Activated naive CD8-positive, alpha-beta T cell treated with anti-CD3 and anti-CD28 coated beads for 36 hours (primary cell): ENCODE measurements around the gene JAKMIP2. TPM values are rescaled to one million over a fixed set of nuclear protein-coding genes. Genes with fewer than 3 reads are reported as not detected.
A peak's percentile ranks its signal among the peaks of the same experiment; 100 is the strongest.
"Not testable (repeated sequence)": the region's sequence is repeated elsewhere in the genome, so short reads cannot be mapped to it uniquely, and the experiment has no call there.

Source experiments
- DNase-seq: peaks from one replicate; pipeline ENCODE4 v3.0.0; 2021
- H3K27ac Mint-ChIP-seq: one replicate; pipeline ENCODE4 v1.8.0; 2022; ENCODE audit warnings: mild to moderate bottlenecking, moderate library complexity, mixed read lengths
- H3K27me3 Mint-ChIP-seq: one replicate; pipeline ENCODE4 v1.8.0; 2022; ENCODE audit warnings: mild to moderate bottlenecking, mixed read lengths
- H3K36me3 Mint-ChIP-seq: one replicate; pipeline ENCODE4 v1.8.0; 2021; ENCODE audit warnings: mild to moderate bottlenecking, mixed read lengths
- H3K4me1 Mint-ChIP-seq: one replicate; pipeline ENCODE4 v1.8.0; 2021; ENCODE audit warnings: mixed read lengths
- H3K4me3 Mint-ChIP-seq: one replicate; pipeline ENCODE4 v1.8.0; 2022; ENCODE audit warnings: mild to moderate bottlenecking, moderate library complexity, mixed read lengths
- H3K9me3 Mint-ChIP-seq: one replicate; pipeline ENCODE4 v1.8.0; 2022; ENCODE audit warnings: mixed read lengths
- total RNA-seq, 2 experiments: library from RNA; stranded (reverse); gene quantifications; one replicate each; pipeline ENCODE4 v1.2.3, GENCODE V29; 2021

JAKMIP2 gene
- total RNA-seq: under 1 TPM; 0.58 to 0.98 TPM

DNA sequence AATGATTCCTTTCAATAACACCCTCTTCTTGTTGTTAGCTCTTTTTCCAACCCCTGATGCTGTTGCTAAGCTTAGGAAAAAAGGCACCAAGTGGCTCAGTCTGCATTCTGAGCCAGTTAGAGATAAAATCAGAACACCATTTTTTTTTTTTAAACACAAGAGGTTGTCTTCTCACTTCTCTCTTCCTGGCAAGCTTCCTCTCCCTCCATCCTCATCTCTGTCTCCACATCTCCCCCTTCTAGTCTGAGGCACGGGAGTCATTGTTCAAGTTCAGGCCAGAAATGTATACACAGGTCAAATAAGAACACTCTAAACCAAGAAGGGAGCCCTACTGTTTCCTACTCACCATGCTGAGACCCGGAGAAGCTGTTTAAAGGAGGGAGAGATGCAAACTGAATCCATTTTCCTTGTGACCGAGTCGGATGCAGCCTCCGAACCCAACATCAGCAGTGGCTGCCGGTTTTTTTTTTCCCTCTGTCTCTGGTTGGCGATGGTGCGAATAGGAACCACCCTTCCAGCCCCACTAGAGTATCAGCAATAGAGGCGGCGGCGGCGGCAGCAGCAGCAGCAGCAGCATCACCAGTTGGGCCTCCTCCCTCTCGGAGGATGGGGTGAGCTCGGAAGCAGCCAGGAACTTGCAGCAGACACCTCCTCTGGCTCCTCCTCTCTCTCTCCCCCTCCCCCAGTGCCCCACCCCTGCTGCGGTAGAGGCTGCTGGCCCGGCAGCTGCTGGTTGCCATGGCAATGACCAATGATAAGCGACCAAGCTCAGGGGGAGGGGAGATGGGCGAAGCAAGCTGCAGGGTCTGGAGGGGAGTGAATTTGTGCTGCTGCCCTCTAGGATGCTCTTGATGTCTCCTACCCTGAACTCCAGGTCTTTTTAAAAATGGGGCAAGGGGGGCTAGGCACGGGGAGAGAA is at the start of gene JAKMIP2:
JAKMIP2 (minus strand) TSS at position 619 of the 919 bp plus-strand sequence. CDS start 110,922 bp downstream, outside the sequence.
- Mint-ChIP-seq H3K36me3 (no peaks in the 10 kb centered on the region), H3K9me3 (no peaks in the 10 kb centered on the region), H3K27ac (peak within 1 kb of the TSS; percentile 12)

DNA sequence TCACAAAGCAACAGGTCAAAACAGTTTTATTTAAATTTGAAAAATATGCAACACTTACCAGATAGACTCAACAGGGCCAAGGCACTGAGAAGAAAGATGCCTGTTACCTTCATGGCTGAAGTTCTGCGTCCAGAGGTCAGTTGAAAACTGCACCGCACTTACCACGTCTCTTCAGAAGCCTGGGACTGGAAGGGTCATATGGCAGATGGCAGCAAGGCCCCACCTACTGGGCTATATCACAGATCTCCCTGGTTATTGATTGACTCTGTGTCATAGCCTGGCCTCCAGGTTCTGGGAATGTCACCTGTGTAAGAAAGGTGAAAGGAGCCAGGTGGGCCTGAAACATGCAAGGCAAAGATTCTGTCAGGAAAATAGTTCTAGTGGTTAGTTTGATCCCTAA is 48.9 kb upstream of the JAKMIP2 start, which contains the start of gene SPINK1:
SPINK1 (minus strand) TSS at position 207 of the 400 bp plus-strand sequence; CDS start at position 113, 94 bp downstream.
- no peaks in the 10 kb centered on the region for H3K36me3 Mint-ChIP-seq
- H3K9me3 Mint-ChIP-seq: no peaks in the 10 kb centered on the region
- H3K27me3 Mint-ChIP-seq: no peaks in the 10 kb centered on the region
- DNase-seq: no peak
- H3K4me1 Mint-ChIP-seq: no peaks in the 10 kb centered on the region
- H3K27ac Mint-ChIP-seq: no peak within 1 kb of the TSS
- no peak within 1 kb of the TSS for H3K4me3 Mint-ChIP-seq

More for the DNA sequence above, at the start of gene JAKMIP2:
- Mint-ChIP-seq H3K4me1 (peaks cover 3% of the 10 kb centered on the region), H3K27me3 (peaks cover 10% of the 10 kb centered on the region), H3K4me3 (peak within 1 kb of the TSS; percentile 77)
- DNase-seq: peak; percentile 79

DNA sequence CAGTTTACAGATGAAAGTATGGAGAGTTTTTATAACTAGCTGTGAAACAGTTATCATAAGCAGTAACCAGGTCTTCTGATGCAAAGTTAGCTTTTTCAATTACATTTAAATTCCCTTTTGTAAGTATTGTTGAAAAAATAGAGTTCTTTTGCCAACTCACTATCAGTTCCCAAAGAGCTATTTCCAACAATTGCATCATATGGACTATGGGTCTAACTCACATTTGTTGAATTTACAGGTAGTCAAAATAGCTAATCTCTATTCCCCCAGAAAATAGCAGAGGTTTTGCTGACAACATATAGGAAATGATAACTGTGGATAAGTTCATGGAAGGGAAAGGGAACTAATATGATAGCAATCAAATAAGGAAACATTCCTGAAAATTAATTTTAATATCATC is 47.5 kb upstream of the JAKMIP2 start:
- no peaks in the 10 kb centered on the region for H3K27me3 Mint-ChIP-seq
- no peaks in the 10 kb centered on the region for H3K4me1 Mint-ChIP-seq
- no peaks in the 10 kb centered on the region for H3K9me3 Mint-ChIP-seq
- H3K4me3 Mint-ChIP-seq: no peak overlapping the region
- H3K36me3 Mint-ChIP-seq: no peaks in the 10 kb centered on the region
- no peak for DNase-seq
- no peak overlapping the region for H3K27ac Mint-ChIP-seq

DNA sequence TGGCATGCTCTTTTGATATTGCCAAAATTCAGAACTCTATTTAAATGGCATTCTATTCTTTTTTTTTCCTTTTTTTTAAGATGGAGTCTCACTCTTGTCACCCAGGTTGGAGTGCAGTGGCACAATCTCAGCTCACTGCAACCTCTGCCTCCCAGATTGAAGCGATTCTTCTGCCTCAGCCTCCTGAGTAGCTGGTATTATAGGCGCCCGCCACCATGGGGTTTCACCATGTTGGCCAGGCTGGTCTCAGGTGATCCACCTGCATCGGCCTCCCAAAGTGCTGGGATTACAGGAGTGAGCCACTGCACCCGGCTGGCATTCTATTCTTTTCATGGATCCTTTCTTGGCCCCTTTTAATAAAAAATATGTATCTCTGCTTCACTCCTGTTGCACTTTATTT is 44.5 kb upstream of the JAKMIP2 start:
- not testable (repeated sequence) for H3K4me3 Mint-ChIP-seq, H3K36me3 Mint-ChIP-seq, DNase-seq, H3K4me1 Mint-ChIP-seq, H3K27ac Mint-ChIP-seq, H3K27me3 Mint-ChIP-seq, H3K9me3 Mint-ChIP-seq

DNA sequence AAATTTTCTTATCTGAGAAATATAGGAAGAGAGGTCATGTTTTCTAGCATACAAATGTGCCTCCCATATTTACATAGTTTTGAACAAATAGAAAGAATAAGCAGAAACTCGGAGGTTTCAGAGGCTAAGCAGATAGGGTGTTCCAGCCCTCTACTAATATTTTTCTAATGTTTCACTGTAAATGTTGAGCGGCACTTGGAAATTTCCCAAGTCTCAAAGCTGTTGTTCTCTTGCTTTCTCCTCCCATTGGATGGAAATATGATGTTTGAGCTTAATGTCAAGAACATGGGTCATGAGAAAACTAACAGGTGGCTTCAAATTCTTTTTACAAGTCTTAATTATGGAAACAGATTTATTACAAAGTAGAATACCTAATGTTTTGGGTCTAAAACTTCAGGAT is 43.8 kb upstream of the JAKMIP2 start:
- Mint-ChIP-seq H3K36me3 (no peaks in the 10 kb centered on the region), H3K4me3 (no peak overlapping the region)

DNA sequence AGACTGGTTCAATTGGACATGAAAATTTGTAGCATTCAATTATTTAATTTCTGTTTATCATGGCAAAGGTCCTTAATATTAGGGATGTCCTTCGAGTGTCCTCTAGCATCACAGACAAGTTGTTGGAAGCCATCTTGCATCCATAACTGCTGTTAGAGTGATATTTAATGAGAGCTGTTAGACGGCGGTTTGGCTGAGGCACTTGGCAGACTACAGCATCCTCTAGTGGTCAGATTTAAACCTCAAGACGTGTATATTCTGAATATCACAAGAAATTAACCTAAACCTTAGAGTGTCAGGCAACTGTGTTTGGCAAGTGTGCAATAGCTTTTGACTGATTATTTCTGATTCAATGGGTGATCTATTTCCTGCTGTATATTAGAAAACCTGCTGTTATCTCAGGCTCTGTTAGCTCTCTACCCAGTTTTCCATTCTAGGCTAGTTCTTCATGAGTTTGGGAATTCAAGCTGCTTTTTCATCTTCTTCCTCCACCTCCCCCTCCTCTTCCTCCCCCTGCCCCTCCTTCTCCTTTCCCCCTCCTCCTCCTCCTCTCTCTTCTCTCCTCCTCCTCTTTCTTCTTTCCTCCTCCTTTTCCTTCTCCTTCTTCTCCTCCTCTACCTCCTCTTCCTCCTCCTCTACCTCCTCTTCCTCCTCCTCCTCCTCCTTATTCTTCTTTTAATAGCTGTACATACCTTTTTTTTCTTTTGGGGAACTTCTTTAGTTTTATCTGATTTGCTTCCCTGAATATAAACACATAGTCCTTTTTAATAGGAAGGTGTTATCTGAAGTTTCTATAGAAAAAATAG is 40.4 kb upstream of the JAKMIP2 start:
- H3K27me3 Mint-ChIP-seq: peaks cover 3% of the 10 kb centered on the region

More for the DNA sequence above, 43.8 kb upstream of the JAKMIP2 start:
- H3K27me3 Mint-ChIP-seq: peaks cover 3% of the 10 kb centered on the region
- H3K9me3 Mint-ChIP-seq: no peaks in the 10 kb centered on the region
- DNase-seq: no peak
- no peaks in the 10 kb centered on the region for H3K4me1 Mint-ChIP-seq
- no peak overlapping the region for H3K27ac Mint-ChIP-seq

DNA sequence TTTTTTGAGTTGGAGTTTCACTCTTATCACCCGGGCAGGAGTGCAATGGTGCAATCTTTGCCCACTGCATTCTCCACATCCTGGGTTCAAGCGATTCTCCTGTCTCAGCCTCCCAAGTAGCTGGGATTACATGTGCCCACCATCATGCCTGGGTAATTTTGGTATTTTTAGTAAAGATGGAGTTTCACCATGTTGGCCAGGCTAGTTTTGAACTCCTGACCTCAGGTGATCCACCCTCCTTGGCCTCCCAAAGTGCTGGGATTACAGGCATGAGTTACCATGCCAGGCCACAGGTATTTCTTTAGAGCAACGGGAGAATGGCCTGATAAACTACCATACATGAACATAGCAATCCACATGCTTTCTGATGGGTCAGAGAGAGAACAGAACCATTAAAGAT is 39.7 kb upstream of the JAKMIP2 start:
- not testable (repeated sequence) for DNase-seq, H3K4me3 Mint-ChIP-seq, H3K4me1 Mint-ChIP-seq, H3K27ac Mint-ChIP-seq, H3K9me3 Mint-ChIP-seq, H3K36me3 Mint-ChIP-seq, H3K27me3 Mint-ChIP-seq

More for the DNA sequence above, 40.4 kb upstream of the JAKMIP2 start:
- Mint-ChIP-seq H3K36me3 (no peaks in the 10 kb centered on the region), H3K4me3 (no peak overlapping the region), H3K9me3 (no peaks in the 10 kb centered on the region), H3K4me1 (no peaks in the 10 kb centered on the region), H3K27ac (no peak overlapping the region)
- peak; percentile 1 for DNase-seq

DNA sequence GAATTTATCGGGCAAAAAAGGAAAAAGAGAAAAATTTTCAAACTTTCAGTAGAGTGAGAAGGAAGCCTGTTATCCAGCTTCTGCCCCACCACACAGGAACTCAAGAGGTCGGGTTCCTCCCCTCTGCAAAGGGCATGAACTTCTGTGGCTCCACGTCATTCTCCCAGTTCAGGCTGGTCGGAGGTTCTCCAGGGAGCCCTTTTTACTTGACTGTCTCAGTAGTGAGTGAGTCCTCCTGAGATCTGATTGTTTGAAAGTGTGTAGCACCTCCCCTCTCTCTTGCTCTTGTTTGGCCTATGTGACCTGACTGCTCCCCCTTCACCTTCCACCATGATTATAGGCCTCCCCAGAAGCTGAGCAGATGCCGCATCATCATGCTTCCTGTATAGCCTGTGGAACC is 39.2 kb upstream of the JAKMIP2 start:
- Mint-ChIP-seq H3K4me3 (no peak overlapping the region), H3K27me3 (peaks cover 3% of the 10 kb centered on the region), H3K36me3 (no peaks in the 10 kb centered on the region), H3K9me3 (no peaks in the 10 kb centered on the region), H3K4me1 (no peaks in the 10 kb centered on the region), H3K27ac (no peak overlapping the region)
- no peak for DNase-seq

DNA sequence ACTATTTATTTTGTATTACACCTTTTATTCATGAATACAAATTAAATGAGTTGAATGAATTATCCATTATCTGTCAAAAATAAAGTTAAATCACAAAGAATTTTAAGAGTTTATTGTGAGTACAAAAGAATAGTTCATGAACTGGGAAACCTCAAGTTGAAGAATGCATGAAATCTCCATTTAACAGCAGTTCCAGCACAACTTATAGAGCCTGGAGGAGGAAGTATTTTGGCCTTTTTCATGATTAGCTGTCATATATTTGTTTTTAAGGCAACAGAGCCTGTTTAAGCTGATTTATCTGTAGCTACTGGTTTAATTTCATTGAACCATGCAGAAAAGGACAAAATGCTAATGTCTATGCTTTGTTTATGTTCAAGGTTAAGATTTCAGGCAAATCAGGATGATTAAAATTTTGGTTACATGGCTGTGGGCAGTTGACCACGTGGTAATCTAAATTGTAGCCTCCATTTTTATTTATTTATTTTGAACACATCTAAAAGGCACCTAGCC is 36.8 kb upstream of the JAKMIP2 start:
- no peak overlapping the region for H3K4me3 Mint-ChIP-seq
- no peaks in the 10 kb centered on the region for H3K36me3 Mint-ChIP-seq
- DNase-seq: no peak
- no peaks in the 10 kb centered on the region for H3K4me1 Mint-ChIP-seq
- peaks cover 3% of the 10 kb centered on the region for H3K27me3 Mint-ChIP-seq
- H3K9me3 Mint-ChIP-seq: no peaks in the 10 kb centered on the region
- H3K27ac Mint-ChIP-seq: no peak overlapping the region

DNA sequence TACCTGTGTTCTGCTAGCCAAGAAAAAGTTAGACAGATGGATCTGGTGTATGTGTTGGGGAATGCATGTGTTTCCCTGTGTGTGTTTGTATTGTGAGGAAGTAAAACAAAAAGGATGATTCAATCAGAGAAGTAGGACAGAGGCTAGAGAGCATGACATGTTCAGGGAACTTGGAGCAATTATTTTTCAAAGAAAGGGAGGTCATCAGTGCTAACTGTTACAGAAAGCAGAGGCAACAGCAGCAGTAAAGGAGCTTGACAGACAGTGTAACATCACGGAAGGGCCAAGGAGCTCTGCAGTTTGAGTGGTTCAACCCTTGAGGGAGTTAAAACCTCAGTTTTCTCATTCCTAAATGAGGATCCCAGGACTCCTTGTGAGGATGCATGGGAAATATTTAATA is 35.8 kb upstream of the JAKMIP2 start:
- DNase-seq: no peak
- Mint-ChIP-seq H3K27me3 (peaks cover 3% of the 10 kb centered on the region), H3K4me3 (no peak overlapping the region), H3K4me1 (no peaks in the 10 kb centered on the region), H3K9me3 (no peaks in the 10 kb centered on the region), H3K27ac (no peak overlapping the region), H3K36me3 (no peaks in the 10 kb centered on the region)

DNA sequence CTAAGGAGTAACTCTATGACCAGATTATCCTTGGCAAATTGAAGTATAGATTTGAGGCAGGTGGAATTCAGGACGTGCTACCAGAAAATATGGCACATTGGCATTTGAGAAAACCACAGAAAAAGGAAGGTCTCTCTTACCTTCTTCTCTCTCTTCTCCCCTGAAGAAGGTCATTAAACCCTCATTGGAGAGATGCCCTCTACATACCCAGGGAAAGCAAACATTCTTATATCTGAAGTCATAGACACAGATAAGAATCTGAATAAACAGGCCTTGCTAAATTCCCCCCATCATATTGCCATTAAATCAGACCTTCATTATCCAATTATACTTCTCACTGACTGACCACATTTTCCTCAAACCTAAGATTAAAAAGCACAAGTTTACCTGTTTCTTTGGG is 31.2 kb upstream of the JAKMIP2 start:
- Mint-ChIP-seq H3K9me3 (no peaks in the 10 kb centered on the region), H3K4me3 (no peak overlapping the region)

DNA sequence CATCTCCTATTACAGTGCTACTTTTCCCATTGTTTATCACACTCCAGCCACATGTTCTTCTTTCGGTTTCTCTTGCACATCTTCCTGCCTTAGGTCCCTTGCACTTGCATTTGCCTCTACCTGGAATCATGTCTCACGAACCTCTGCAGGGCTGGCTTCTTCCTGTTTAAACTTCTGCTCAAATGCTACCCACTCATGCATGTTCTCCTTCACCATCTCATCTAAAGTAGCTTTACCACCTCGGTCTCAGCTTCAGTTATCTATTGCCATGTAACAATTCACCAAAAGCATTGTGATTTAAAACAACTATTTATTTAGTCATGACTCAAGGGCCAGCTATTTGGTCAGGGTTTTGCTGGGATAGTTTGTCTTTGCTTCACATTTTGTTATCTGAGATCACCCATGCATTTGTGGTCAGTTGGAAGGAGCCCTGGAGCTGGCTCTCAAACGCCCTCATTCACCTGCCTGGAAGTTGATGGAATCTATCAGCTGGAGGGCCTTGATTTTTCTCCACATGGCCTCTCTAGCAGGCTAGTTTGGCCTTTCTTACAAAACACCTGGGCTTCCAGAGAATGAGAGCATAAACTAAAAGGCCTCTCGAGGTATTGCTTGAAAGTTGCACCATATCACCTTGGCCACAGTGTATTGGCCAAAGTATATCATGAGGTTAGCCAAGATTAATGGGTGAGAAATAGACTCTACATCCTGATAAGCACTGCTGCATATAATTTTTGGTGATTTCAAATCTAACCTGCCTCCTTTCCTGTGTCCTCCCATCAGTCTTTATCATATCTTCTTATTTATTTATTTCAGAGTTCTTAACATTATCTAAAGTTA is 27.5 kb upstream of the JAKMIP2 start:
- Mint-ChIP-seq H3K4me3 (no peak overlapping the region), H3K36me3 (no peaks in the 10 kb centered on the region), H3K27ac (no peak overlapping the region), H3K4me1 (peaks cover 3% of the 10 kb centered on the region), H3K27me3 (no peaks in the 10 kb centered on the region), H3K9me3 (no peaks in the 10 kb centered on the region)
- no peak for DNase-seq

More for the DNA sequence above, 31.2 kb upstream of the JAKMIP2 start:
- Mint-ChIP-seq H3K27me3 (no peaks in the 10 kb centered on the region), H3K27ac (no peak overlapping the region), H3K36me3 (no peaks in the 10 kb centered on the region), H3K4me1 (no peaks in the 10 kb centered on the region)
- DNase-seq: no peak

DNA sequence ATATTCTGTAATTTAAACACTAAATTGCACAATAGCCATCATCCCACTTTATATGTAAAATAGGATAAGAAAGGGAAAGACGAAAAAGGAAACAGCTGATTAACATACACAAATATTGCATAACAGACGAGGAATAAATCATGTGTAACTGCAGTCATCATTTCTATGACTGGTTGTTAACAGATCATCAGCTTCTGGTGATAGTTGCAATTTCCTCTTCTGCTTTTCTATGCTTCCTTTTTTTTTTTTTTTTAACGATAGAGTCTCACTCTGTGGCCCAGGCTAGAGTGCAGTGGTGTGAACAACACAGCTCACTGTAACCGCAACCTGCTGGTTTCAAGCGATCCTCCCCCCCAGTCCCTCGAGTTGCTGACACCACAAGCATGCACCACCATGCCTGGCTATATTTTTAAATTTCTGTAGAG is 22.5 kb upstream of the JAKMIP2 start:
- no peaks in the 10 kb centered on the region for H3K36me3 Mint-ChIP-seq
- H3K9me3 Mint-ChIP-seq: no peaks in the 10 kb centered on the region
- H3K4me3 Mint-ChIP-seq: no peak overlapping the region
- H3K27me3 Mint-ChIP-seq: no peaks in the 10 kb centered on the region
- no peak overlapping the region for H3K27ac Mint-ChIP-seq
- peaks cover 3% of the 10 kb centered on the region for H3K4me1 Mint-ChIP-seq
- peak; percentile 26 for DNase-seq

DNA sequence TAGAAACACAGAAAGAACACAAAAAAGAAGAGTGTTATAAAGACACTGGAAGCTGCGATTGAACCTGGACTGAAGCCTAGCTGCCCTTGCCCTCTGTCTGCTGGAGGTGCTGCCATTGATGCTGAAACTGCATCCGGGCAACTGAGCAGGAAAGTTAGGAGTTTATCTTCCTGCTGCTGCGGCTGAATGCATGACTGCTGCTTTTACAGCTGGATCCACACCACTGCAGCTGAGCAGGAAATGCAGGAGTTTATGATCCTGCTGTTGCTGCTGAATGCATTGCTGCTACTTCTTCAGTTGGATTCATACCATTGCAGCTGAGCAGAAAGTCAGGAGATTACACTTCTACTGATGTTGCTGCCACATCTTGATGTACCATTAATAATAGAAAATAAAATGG is 21.8 kb upstream of the JAKMIP2 start:
- no peaks in the 10 kb centered on the region for H3K36me3 Mint-ChIP-seq
- no peaks in the 10 kb centered on the region for H3K9me3 Mint-ChIP-seq
- H3K27ac Mint-ChIP-seq: no peak overlapping the region
- DNase-seq: no peak
- no peak overlapping the region for H3K4me3 Mint-ChIP-seq
- no peaks in the 10 kb centered on the region for H3K27me3 Mint-ChIP-seq
- H3K4me1 Mint-ChIP-seq: peaks cover 3% of the 10 kb centered on the region
